HG03565 (cell line): ENCODE data around the gene KLK11.
"Not testable (repeated sequence)": the region's sequence is repeated elsewhere in the genome, so short reads cannot be mapped to it uniquely, and the experiment has no call there.

Experiments used
- ATAC-seq: cut with Tn5 transposase; IDR thresholded peaks from one replicate; pipeline ENCODE4 v1.9.1; 2021; ENCODE audit warnings: mild to moderate bottlenecking, moderate library complexity; ENCODE audit not compliant: unreplicated experiment

KLK11 gene

DNA sequence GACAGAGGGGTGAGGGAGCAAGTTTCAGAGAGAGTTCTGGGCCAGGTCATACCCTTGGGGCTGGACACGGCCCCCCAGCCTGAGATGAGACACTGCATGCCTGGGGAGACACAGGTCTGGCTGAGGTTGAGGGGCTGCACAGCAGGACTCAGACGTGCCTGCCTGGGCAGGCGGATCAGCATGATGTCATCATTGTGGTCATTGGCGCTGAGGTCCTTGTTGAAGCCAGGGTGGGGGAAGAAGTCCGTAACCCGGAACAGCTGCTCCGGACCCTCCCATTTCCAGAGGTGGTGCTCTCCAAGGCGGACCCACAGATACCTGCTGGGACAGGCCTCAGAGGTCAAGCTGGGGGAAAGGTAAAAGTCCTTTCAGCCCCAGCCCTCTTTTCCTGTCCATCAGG, 20.0 kb downstream of the KLK11 start:
- ATAC-seq = no peak

DNA sequence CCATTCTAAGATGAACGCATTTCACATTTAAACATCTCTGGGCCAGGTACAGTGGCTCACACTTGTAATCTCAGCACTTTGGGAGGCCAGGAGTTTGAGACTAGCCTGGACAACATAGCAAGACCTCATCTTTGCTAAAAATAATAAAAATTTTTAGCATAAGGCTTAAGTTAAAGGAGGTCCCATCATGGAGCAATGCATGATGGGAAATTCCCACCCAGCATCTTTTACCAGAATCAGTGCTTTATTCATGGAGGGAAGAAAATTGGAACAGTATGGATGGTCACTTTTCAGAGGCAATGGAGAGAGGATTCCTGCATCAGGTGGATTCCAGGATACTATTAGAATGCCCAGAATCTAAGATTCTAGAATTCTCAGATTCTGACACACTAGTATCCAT, 21.2 kb downstream of the KLK11 start:
- no peak for ATAC-seq

DNA sequence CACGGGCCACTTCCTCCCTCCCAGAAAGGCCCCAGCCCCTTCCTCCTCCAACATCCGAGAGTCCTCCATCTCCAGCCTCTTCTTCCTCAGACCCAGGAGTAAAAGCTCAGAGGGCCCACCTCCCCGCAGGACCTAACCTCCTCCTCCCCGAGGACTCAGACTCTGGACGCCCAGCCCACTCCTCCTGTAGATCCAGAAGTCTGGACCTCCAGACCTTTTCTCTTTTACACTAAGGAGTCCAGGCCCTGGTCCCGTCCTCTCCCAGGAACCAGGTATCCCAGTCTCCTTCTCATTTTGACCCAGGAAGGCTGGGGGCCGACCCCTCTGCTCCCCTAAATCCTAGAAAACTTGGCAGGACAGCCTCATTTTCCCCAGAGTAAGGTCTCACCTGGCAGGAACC, 23.1 kb downstream of the KLK11 start:
- no peak for ATAC-seq

DNA sequence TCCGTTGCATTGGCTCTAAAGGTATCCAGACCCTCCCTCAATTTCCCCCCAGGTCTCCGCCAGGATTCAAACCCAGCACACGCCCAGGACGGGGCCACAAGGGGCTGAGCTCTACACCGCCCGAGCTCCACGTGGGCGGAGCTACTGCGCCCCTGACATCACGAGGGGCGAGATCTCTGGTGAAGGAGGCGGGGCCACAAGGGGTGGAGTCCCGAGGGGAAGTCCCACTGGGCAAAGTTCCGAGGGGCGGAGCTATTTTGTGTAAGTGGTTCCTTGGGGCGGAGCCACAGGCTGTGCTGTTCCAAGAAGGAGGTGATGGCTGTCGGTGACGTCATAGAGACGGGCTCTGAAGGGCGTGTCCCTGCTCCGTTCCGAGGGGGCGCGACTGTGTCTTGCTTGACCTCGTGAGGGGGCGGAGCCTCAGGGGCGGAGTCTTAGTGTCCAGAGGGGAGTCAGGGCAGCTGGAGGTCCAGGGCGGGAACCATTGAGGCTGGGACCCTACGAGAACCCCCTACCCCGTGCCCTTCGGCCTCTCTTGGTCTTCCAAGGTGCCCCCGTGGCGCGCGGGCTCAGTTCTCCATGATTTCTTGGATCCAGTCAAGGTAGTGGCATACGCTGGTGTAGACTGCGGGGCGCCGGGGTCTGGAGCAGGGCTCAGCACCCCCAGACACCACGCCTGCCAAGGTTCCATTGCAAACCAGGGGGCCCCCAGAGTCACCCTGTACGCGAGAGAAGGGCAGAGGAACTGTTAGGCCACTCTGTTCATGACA, 23.7 kb downstream of the KLK11 start:
- ATAC-seq = no peak

DNA sequence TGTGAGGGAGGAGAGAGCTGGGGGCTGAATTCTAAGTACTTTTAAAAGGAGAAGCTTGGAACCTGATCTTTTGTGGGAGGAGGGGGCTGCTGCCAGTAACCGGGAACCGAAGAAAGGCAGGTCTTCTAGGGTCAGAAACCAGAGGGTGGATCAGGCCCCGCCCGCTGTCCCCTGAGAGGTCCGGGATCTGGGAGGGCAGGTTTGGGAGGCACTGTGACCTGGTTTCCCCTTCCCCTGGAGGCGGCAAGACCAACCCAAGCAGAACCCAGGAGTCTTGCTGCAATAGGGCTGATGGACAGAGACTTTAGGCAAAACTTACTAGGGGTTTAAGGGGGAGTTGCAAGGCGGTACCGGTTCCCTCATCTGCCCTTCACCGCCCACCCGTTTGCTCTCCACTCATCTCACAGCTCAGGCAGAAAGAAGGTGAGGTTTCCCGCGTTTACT, 24.3 kb downstream of the KLK11 start:
- no peak for ATAC-seq

DNA sequence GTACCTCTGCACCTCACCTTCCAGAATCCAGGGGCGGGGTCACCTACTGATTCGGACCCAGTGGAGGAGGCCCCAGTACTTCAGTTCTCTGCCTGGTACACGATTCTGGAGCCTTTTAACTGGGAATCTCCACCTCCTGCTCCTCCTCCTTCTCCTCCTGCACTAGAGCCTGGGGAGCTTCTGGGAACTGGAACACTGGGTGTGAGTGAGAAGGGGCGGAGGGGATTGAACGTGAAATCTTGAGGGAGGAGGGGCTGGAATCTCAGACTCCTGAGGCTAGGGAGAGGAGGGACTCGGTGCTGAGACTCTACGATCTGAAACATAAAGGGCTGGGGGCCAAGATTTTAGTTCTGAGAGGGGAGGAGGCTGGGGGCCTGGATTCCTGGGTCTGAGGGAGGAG, 24.9 kb downstream of the KLK11 start, which contains the start of gene KLK8:
KLK8 (minus strand) TSS at position 90 of the 400 bp plus-strand sequence. CDS start 437 bp downstream, outside the sequence.
- no peak for ATAC-seq

DNA sequence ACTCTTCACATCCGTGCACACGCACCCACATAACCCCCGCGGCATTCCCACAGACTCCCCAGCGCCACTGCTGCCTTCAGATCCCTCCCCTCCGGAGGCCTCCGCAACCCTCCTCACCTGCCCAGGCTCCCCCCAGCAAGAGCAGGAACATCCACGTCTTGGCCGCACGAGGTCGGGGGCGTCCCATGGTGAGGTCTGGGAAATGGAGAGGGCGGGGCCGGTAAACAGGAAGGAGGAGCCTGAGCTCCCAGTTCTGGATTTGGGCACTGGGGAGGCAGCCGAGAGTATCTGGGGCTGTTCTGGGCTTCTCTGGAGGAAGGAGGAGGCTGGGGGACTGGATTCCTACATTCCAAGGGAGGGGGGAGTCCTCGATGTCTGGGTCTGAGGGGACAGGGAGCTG, 25.4 kb downstream of the KLK11 start:
- no peak for ATAC-seq

DNA sequence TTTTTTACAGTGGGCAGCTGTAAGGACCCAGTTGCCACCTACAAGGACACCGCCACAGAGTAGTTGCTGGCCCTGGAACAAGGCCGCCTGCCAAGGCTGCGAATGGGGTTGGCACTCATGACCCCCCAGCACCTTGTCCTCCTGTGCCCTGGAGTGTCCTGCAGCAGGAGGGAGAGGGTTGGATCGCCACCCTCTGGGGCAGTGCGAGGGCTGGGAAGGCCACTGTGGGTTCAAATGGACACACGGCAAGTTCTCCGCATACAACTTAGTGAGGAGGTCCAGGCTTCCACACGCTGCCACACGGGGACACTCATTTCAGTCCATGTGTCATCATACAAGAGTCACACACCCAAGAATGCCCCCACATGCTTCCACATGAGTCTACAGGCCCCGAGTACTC, 26.0 kb downstream of the KLK11 start:
- no peak for ATAC-seq

DNA sequence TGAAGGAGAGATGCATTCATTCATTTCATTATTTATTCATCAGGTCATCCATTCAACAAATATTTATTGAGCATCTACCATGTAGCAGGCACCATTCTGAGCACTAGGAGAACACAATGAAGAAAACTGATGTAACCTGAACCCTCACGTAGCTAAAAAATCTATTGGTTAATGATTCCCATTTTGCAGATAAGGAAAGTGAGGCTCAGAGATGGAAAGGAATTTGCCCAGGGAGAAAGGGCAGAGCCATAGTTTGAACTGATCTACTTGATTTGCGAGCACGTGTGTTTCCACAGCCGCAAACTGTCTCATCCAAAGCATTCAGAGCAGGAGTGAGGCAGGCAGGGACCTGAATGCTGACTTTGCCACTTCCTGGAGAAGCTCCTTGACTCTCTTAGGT, 27.7 kb downstream of the KLK11 start:
- no peak for ATAC-seq

DNA sequence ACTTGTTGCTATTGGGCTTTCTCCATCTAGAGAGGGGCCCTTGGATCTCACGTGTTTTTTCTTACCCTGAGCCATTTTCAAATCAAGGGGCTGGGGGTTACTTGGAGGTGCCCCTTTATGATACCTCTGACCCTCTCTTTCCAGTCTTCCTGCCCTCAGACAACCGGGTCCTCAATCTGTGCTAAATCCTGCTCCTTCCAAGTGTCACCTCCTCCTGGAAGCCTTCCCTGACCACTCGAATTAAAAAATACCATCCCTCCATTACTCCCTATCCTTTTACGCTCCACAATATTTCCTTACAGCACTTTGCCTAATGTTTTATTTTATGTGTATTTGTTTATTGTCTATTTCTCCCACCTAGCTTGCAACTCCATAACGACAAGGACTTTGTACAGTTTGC, 28.4 kb downstream of the KLK11 start:
- no peak for ATAC-seq

DNA sequence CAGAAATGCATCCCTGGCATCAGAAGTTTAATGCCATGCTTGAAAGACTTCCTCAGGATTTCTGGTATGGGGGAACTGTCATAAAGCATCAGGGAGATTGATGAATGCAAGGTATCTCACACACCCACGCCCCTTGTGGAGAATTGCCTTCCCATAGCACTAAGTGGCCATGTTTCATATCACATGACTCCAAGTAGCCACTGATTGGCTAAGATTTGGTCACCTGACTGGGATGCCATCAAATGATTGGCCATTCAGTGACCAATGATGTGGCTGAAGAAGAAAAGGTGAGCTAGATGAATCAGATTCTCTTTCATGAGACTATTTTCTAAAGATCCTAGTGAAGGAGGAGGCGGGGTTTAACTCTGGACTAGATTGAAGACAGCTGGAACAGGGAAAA, 32.3 kb downstream of the KLK11 start:
- no peak for ATAC-seq

DNA sequence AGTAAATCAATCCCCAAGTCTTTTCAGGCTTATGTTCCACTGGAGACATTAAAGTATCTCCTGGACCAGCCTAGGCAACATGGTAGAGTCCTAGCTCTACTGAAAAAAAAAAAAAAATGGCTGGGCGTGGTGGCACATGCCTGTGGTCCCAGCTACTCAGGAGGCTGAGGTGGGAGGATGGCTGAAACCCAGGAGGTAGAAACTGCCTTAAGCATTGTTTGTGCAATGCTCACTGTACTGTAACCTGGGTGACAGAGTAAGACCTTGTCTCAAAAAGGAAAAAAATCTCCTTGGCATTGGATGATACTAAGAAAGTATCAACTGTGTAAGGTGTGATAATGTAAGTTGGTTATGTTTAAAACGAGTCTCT, 33.8 kb downstream of the KLK11 start:
- no peak for ATAC-seq

DNA sequence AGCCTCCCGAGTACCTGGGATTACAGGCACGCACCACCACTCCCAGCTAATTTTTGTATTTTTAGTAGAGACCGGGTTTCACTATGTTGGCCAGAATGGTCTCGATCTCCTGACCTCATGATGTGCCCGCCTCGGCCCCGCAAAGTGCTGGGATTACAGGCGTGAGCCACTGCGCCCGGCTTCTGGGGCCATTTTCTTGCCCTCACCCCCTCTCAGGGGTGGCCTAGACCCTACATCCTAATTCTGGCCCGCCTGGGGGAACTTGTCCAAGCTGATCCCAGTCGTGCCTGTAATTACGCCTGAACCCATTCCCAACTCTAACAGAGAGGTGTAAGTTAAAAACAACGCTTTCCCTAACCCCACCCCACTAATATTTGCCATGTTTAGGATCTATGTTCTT, 42.0 kb downstream of the KLK11 start:
- not testable (repeated sequence) for ATAC-seq

DNA sequence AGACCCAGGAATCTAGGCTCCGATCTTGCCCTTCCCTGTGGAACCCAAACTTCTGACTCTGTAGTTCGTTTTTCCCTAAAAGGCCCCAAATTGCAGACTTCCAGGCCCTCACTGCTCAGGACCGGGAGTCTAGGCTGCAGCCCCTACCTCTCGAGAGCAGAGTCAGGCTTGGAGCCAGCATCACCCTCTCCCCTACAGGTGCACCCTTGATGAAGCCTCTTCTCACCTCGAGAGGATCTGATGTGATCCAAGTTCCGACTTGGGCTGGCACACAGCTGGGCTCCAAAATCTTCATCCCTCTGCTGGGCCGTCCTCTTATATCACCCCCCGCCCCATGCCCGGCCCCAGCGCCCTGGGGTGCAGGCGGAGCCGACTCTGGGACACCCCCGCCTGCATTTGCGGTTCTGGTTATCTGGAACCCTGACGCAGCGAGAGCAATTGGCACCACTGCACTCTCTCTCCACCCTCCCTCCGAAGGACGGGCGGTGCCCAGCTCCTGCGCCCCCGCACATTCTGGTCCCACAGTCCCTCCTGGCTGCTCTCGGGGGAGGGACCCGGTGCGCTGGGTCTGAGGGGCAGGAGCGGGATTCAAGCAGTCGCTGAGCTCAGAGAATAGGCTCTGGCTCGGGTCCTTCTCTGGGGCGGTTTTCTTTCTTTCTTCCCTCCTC, 42.7 kb downstream of the KLK11 start, which contains the start of gene KLK7:
KLK7 (minus strand) TSS at position 293 of the 668 bp plus-strand sequence. CDS start 1,518 bp downstream, outside the sequence.
- no peak for ATAC-seq

DNA sequence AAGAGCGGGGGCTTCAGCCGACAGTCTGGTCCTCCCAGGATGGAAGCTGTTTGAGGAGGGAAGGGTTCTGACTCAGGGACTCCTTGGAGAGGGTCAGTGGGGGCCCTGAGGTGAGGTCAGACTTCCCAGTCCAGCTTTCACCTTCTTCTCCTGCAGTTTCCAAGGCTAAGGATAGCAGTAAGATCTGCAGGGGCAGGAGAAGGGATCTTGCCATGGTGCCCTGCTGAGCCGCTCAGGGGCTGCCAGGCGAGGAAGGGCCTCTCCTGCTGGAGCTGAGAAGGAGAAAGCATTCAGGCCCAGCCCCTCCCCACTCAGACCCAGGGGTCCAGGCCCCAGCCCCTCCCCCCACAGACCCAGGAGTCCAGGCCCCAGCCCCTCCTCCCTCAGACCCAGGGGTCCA, 44.2 kb downstream of the KLK11 start:
- ATAC-seq = no peak

DNA sequence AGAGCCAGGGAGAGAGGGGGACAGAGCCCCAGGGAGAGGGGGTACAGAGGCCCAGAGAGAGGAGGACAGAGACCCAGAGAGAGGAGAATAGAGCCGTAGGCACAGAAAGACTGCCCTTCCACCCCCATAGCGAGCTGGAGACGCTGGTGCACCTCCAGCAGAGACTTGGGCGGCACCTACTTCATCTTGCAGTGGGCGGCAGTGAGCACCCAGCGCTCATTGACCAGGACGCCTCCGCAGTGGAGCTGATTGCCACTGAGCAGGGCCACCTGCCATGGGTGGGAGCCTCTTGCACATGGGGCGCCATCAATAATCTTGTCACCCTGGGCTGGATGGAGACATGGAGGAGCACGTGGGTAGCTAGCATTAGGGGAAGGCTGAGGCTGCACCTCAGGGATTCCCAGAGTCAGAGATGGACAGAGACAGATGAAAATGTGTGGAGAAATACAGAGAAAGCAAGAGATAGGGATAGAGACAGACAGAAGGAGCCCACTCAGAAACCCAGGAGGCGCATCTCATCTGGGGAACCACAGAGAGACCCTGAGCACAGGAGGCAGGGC, 44.7 kb downstream of the KLK11 start:
- no peak for ATAC-seq

DNA sequence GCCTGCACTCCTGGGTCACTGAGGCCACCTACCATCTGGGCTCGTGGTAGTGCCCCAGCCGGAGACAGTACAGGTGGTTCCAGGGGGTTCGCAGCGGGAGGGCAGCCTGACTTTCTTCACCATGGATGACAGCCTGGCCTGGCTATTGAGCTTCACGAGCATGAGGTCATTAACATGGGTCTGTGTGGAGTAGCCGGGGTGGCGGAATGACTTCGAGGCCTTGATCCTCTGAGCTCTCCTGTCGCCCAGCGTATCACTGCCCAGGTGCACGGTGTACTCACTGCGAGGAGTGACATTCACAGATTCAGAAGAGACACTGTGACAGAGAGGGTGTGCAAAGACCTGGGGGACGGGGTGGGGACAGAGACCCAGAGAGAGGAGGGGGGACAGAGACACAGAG, 46.2 kb downstream of the KLK11 start:
- ATAC-seq = no peak

DNA sequence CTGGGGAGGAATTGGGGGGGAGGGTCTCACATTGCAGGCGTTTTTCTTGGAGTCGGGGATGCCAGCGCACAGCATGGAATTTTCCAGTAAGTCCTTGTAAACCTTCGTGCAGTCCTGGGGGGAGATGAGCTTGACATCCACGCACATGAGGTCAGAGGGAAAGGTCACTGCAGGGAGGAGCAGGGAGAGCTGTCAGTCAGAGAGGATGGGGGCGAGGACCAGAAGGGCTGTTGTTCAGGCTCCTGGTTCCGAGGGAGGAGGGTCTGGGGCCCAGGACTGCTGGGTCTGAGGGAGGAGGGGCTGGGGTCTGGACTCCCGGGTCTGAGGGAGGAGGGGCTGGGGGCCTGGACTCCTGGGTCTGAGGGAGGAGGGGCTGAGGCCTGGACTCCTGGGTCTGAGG, 46.7 kb downstream of the KLK11 start:
- no peak for ATAC-seq

DNA sequence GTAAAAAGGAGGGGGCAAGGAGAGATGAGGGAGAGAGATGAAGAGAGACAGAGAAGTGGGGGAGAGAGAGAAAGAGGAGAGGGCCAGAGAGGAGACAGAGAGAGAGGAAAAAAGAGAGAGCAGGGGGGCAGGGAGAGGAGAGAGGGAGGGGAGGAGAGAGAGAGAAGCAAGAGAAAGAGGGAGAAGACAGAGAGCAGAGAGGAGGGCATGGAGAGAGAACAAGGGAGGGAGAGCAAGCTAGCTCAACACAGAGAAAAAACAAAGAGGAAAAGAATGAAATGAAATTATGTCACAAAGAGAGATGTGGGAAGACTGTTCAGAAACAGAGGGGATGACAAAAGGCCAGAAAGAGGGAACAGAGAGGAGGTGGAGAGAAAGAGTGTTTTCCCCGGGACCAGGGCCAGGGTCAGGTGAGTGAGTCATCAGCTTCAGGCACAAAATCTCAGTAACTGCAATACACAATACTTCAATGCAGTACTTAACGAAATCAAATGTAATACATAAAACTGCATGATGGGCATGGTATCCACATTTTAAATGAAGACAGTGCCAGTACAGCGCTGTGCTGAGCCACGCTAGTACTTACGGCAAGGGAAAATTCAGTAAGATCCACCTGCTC, 47.5 kb downstream of the KLK11 start:
- no peak for ATAC-seq

DNA sequence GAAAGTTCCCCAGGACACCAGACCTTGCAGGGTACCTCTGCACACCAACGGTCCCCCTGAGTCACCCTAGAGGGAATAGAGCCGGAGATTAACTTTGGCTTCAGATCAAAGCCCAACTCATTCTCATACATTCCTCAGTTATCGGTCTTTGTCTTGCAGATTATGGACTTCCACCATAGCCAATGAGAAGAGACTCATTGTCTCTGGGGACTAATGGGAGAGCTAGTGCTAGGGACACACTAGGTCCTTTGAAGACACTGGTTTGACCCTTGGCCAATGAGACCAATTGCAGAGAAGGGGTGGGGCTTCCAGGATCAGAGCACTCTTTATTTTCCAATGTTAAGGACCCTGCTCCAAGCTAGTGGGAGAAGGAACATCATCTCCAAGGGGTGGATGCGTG, 48.8 kb downstream of the KLK11 start:
- ATAC-seq = no peak

DNA sequence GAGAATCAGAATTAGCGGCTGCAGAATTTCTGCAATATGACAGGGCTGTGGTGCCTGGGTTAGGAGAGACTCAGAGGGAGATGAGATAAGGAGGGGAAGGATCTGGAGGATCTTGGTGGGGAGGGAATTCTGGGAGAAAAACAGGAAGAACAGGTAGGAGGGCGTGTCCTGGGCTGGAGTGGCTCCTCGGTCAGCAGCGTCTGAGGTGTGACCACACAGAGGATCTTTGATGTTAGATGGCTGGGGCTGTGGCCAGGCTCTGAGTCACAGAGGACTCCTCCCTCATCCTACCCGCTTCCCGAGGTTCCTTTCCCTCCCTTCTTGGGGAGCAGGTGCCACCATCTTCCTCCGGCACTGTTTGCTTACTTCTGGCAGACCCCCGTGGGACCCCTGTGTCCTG, 50.6 kb downstream of the KLK11 start:
- ATAC-seq = no peak
